ENCODE measurements around the gene CTIF.
"Not testable (repeated sequence)": the region's sequence is repeated elsewhere in the genome, so short reads cannot be mapped to it uniquely, and the experiment has no call there.

The CTIF gene

DNA sequence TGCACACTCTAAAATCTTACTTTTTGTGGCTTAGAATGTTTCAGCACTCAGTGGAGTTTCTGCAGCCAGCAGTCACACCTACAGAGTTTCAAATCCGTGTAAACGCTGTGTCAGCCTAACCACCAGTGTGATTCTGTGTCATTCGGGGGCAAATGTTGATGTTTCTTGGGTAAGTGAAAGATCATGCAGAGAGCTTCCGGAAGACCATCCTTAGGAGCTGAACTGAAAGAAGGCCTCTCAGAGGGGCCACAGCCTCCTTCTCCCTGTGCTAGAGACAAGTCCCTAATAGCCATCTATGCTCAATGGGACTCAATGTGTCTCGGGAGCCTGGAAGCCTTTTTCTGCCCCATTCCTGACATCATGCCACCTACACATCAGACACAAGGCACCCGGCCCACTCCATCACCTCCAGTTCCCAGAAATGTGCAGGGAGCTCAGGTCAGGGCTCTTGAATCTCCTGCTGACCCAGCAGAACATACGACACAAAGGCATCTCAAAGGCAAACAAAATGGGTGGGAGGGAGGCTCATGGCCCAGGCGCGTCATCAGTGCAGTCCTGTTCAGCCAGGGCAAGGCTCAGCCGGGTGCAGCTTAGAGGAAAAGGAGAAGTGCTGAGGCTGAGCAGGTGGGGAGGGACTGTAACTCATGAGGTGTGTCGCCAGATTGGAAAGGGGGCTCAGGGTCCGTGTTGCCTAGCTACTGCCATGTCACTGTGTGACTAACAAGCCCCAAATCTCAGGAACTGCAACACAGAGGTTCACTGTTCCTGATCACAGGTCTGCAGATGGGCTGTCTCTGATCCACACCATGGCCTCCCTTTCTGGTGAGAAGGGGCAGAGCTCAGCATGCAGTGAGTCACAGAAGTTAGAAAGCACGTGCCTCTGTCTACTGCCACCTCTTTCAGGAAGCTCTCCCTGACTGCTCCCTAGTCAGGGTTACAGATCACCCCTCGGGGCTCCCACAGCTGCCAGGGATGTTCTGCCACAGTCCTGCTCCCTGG is 329.9 kb downstream of the CTIF start:
- DNase-seq, result peak; percentile 54
- peak; percentile 83 for ATAC-seq

DNA sequence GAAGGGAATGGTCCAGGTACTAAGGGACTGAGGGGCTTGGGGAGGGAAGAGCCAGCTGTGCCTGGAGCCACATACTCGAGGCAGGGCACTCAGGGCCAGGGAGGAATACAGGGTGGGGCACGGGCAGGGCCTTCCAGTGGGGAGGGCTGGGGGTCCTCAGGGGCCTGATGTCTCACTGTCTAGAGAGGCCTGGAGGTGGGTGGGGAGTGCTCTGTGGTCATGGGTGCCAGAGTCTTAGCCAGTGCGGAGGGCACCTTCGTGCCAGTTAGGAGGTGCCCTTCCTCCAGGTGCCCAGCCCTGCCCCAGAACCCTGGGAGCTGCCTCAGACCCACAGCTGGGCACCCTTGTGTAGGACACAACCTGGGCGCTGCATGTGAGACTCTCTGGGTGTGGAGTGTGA is 330.8 kb downstream of the CTIF start:
- no peak for DNase-seq

DNA sequence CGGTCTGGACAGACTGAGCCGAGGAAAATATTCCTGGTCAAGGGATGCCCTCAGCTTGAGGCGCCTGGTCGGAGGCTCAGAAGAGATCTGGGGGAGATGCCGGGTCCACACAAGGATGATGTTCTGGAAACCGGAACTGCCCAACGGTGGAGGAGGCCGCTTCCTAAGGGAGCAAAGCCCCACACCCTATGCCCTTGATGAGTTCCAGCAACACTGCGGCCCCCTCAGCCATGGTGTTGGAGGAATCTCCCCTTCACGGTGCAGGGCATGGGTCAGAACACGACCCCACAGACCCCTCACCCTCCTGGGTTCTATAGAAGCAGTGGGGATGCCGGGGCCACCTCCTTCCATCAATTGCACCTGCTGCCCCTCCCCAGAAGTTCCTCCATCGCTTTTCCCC is 332.1 kb downstream of the CTIF start:
- DNase-seq, result not testable (repeated sequence)

More for the DNA sequence above, 330.8 kb downstream of the CTIF start:
- no peak for ATAC-seq

DNA sequence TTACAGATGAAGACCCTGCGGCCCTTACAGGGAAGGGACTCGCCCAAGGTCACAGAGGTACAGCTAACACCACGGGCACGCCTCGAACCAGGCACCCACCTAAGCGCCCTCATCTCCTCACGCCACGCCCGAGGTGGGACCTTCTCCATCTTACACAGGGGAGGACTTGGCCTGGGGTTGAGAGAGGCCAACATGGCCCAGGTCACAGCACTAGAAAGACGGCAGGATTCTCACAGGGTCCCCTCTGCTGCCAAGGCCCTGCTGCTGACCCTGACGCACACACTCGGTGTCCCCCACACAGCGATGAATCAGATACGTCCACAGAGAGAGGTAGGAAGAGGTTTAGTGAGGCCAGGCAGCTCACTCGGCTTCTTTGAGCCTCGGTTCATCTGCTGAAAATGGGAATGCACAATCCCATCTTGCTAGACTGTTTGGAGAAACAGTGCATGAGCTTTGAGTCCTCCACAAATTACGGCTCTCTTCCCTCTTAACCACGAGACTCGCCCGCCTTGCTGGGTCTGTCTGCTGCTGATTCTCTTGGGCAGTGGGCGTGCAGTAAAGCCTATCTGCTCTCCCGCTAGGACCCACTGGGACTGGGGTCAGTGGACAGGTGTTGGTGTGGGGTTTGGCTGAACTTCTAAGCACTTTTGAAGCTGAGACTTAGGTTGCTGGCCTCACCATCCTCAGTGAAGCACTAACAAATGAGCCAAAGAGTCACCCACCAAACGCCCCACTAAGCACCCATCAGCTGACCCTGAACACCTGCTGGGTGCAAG is 332.7 kb downstream of the CTIF start:
- DNase-seq (no peak), ATAC-seq (no peak)

More for the DNA sequence above, 332.1 kb downstream of the CTIF start:
- ATAC-seq, result not testable (repeated sequence)

DNA sequence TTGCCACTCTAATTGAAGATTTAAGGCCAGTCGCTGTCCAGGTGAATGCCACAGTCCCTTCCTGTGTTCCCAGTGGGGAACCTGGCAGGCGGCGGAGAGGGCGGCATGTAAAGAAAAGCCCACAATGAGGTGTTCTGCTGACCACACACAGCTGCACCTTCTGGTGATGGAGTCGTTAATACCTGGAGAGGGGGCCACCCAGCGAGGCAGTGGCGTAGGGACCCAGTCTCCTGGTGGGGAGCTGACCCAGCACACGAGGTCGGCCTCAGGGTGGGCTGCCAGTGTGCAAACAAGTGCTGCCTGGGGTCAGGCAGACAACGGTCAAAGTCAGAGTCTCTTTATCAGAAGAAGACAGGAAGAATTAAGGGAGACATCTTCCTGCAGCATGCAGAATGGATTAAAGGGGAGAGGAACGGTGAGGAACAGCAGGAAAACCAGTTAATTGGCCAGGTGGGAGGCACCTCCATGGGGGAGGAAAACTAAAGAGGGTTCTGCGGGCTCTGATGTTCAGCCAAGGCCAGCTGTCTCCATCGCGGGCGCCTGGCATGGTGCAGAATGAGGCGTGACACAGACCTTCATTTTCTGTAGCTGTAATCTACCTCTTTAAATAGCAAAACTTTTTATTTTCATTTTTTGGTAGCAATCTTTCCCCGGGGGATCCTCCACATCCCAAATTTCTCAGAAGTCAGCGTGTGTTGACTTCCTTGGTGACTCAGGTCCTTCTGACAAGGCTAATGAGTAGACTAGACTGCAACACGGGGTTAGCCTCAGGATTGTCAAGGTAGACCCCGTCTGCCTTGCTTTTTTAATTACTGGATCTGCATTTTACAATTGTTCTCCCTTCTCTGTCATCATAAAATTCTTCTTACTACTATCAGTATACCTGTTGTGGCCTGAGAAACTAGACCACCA is 333.7 kb downstream of the CTIF start:
- DNase-seq (no peak), ATAC-seq (no peak)

DNA sequence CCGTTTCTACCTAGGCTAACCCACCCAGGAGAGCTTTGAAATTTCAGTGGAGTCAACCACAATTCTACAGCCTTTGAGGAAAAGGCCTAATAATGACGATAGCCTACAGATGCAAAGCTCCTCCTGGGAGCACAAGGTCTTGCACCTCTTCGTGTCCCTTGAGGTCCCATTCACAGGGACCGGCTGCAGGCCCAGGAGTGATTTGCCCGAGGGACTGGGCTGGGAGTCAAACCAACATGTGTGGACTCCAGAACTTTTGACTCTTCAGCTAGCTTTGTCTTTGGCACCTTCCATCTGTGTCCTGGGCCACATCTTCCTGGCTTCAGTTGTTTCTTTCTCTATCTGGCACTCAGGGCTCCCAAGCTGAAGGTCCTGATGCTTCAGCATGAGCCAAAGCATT is 335.4 kb downstream of the CTIF start:
- no peak for DNase-seq
- no peak for ATAC-seq

DNA sequence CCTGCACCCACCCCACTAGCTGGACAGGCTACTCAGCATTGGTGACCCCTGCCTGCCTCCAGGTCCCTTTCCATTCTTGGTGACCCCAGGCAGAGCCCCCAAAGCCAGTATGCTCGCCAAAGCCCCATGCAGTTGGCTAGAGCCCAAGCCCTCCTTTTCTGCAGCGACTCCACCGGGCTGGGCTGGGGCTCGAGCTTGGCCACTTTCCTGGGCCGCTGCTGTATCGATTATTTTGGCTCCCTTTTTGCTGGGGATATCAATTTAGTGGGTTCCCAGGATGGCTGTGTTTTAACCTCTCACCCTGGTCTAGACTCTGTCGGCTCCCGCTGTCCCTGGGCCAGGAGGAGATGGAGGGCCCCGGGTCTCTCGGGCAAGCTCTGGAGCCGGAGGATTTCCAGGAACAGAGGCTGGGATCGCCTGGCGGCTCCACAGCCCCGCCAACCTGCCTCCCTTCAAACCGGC is 335.9 kb downstream of the CTIF start:
- DNase-seq (no peak), ATAC-seq (no peak)

DNA sequence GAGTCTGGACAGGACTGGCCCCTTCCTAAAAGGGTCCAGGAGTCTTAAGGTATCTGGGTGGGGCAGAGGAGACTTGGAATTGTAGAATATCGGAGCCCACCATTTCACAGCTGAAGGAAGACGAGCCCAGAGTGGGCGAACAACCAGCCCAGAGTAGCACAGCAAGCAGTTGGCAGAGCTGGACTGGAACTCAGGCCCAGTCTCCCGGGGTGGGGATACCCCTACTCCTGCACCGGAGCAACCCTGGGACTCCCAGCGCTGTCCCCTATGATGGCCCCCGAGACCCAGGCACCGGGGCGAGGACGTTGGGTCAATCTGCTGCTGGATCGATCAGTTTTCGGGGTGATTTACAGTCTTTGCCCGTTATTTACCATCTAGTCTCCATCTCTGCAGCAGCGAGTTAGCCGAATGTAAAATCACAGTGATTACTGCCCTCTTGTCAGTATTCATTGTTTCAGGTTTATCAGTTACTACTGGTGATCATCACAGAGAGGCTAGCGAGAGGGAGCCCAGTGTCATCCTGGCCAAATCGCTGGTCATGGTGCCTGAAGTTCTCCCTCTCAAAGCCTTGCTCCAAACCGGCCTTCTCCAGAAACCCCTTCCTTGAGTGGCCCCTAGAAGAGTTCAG is 336.6 kb downstream of the CTIF start:
- ATAC-seq, result no peak
- no peak for DNase-seq

DNA sequence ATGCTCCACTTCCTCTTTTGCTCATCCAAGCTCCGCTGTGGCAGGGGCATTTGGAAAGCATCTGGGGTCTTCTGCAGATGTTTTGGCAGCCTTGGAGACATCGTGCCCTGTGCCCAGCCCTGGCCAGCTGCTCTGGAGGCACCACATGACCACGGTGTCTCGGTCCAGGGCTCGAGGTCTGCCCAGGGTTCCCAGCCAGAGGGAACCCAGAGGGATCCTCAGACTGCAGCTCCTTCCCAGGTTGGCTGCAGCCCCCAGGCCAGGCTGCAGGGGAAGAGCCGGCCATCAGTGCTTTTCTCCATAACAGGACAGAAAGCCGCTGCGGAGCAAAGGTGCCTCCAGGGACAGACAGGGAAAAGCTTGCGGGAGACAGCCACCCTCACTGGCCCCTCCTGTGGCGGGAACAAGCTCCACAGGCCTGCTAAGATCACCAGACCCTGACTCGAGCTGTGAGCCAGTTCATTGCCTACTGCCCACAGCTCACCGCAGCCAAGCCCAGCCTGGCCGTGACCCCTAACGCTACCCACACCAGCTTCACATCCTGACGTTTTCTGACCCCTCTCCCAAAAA is 337.2 kb downstream of the CTIF start:
- DNase-seq (no peak), ATAC-seq (no peak)

DNA sequence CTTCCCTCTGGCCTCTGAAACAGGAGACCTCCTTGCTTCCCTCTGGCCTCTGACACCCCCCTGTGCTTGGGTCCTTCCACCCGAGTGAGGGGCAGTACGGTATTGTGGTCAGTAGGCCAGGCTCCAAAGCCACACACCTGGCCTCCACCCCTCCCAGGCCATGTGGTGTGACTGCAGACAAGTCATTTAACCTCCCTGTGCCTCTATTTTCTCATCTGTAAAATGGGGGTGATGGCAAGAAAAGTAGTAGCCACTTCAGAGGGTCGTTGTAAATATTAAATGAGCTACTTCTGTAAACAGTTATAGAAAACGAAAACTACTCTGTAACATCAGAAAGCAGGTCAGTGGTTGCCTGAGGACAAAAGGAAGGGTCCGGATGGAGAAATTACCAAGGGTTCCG is 337.8 kb downstream of the CTIF start:
- DNase-seq, result no peak
- ATAC-seq, result no peak

DNA sequence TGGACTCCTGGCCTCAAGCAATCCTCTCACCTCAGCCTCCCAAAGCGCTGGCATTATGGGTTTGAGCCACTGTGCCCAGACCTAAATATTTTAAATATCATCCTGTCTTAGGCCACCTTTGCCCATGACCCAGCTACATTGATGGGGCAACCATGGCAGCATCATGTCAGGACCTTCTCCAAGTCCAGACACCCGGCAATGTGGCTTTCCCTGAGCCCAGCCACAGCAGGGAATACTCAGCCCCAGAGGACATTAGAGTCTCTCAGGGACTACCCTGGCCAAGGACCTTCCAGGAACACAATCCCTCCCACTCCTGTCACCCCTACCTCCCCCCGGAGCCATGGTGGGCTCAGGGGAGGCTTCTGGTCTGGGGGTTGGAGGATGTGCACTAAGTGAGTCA is 339.1 kb downstream of the CTIF start:
- ATAC-seq (no peak), DNase-seq (no peak)

DNA sequence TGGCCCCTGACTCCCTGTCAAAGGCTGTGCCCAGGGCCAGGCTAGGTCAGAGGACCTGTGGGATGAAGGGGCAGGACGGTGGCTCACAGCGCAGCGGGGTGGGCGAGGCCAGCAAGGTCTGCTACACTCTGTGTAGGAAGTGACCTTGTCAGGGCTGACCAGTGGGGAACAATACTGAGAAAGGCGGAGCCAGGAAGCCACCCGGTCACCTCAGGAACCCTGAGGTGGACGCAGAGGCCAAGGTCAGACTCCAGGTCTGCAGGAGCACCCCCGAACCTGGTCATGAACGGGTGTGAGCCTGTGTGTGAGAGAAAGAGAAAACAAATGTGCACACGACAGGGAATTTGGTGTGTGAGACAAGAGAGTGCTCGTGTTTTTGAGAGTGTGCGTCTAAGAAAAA is 339.6 kb downstream of the CTIF start:
- DNase-seq, result no peak
- ATAC-seq, result no peak

DNA sequence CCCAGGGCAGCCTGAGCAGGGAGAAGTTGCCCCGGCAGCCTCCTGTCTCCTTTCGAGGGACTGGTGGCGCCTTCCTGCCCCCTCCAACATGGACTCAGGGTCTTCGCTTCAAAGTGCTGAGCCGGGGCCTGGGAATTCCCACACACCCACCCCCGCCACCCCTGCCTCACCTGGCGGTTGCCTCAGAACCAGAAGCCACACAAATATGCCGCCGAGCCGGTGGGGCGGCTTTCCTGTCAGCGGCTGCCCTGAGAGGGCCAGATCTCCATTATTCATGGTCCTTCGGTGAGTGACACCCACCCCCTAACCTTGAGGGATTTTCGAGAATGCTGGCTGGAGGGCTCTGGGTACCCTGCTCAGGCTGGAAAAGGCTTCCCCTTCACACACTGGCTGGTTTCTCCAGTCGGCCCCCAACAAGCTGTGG is 340.2 kb downstream of the CTIF start:
- ATAC-seq, result no peak
- no peak for DNase-seq

DNA sequence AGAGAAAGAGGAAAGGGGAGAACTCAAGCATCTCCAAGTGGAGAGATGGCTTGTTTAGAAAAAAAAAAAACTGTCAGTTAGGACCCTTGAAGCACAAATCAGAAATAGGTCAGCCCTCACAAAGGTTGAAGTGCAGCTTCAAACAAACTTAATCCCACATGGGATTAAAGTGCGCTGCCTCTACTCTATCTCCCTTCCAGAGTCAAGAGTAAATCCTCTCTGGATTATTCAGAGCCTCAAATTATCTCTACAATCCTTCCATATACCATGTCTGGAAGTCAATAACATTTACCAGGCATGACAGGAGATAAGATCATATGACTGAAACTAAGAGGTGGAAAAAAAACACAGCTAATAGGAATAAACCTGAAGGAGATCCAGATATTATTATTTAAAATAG is 342.1 kb downstream of the CTIF start:
- ATAC-seq, result no peak

DNA sequence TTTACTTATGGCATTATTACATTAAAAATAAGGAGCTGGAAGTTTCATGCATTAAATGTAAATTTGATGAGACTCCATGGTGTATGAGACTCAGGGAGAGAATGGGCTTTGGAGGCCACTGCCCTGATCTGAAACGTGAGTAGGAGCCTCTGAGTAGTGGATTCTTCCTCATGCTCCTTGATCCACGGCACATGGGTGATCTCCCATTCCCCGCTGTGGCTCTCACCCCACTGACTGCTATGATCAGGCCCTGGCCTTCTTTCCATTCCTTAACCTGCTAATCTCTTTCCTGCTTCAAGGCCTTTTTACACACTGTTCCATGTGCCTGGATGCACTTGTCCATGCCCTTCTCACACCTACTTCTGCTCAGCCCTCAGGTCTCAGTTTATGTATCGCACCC is 343.5 kb downstream of the CTIF start:
- ATAC-seq, result no peak
- DNase-seq, result no peak

More for the DNA sequence above, 342.1 kb downstream of the CTIF start:
- no peak for DNase-seq

DNA sequence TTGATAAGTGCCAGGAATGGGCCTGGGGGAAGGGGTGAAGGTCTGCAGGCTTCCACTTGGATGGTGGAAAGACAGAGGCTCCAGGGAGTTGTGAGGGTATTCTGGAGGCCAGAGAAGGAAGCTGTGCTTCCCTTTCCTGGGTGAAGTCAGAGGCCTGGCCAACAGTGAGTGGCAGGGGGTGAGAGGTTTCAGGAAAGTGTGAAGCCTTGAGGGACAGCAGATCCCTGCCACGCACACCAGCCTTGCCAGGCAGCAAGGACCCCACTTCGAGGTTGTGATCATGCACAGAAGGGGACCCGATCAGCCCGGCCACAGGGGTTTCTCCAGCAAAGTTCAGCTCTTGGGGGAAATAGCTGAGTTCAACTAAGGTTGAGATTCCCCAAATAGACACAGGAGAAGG is 345.5 kb downstream of the CTIF start:
- DNase-seq, result no peak
- ATAC-seq, result no peak

DNA sequence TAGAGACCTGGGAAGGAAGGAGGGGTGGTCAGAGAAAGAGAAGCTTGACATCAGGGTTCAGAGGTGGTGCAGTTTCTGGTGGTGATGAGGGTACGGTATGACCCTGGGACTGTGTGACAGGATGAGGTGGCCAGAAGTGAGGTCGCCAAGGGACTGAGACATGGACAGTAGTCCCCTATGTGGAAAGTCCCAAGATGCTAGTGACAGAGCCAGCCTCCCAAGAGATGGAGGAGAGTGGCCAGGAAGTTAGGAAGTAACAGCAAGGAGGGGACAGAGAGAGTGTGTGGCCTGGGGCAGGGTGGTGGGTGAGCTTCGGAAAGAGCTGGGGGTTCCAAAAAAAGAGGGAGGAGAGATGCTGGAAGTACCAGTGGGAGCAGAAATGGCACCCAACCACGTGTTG is 345.9 kb downstream of the CTIF start:
- DNase-seq (no peak), ATAC-seq (no peak)

DNA sequence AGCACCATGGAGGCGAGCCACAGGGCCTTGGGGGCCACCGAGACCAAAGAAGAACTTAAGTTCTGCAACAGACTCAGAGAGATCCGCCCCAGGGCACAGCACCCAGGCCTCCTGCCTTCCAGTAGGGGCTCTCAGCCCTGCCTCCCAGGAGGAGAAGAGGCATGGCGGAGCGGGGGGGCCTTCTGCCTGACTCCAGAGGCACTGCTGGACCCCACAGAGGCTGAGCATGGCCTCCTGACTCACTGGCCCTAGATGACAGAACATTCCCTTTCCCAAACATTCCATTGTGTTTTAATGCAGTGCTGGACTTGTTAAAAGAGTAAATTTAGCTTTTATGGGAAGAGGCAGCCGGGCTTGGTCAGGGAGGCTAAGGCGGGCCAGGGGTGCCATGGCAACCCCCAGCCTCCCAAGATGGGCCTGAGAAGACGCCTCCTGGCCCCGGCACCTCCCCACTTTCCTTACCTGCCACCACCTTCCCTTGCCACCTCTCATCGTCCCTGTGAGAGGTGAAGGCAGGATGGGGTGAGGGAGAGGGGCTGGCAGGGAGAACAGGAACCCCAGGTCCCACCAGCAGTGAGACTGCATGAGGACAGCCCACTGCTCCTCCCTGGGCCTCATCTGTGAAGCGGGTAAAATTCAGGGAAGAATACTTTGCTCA is 346.6 kb downstream of the CTIF start:
- DNase-seq (no peak), ATAC-seq (no peak)

DNA sequence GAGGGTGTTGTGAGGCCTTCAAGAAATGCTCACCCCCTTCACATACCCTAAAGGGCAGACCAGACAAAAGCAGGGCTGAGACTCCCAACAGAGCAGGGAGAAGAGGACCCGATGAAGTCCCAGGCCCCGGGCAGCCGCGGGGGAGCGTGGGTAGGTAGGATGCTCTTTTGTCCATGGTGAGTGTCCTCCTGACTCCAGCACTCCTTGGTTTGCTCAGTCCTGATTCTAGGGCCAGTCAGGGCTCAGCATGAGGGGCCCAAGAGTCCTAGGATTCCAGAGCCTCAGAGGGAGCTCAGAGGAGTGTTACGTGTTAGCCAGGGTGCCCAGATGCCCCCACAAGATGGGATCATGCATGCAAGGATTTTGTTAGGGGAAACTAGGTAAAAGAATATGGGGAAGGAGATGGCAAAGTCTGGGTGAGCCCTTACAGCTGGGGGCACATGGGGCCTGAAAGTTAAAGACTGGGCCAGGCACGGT is 347.1 kb downstream of the CTIF start:
- ATAC-seq, result no peak
- no peak for DNase-seq

DNA sequence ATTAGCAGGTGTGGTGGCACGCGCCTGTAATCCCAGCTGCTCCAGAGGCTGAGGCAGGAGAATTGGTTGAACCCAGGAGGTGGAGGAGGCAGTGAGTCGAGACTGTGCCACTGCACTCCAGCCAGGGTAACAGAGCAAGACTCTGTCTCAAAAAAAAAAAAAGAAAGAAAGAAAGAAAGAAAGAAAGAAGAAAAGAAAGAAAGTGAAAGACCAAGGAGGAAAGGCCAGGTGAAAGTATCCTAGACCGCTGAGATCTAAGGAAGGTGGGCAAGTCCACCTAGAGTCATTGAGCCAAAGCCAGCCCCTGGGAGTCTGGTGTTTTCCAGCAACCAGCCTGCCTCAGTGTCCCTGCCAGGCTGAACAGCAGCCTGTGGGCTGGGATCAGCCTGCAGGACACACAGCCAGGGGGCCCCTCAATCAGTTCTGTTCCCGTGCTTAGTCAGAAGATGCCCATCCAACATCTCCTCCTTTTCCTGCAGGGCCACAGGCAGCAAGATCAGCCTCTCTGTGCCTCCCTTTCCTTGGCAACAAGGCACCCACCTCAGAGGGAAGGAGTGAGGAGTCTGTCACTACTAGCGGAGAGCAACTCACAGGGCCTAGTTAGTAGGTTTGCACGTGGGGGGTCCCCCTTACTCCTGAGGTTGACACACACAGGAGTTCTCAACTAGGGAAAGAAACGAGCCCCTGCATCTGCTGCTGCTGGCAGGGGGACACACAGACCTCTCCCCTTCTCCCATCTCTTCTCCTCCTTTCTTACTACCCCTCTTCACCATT is 347.9 kb downstream of the CTIF start:
- ATAC-seq, result no peak

More for the DNA sequence above, 347.9 kb downstream of the CTIF start:
- DNase-seq, result no peak

All from stimulated activated naive CD8-positive, alpha-beta T cell treated with anti-CD3 and anti-CD28 coated beads, Interleukin-15, Interleukin-2, amounts not matched to agents 100 U/mL and 50 U/mL, for 24 hours (primary cell).